Mesendoderm (in vitro differentiated cells): ENCODE results near the gene FBXO45.

ENCODE experiments used
- DNase-seq: peaks from one replicate; pipeline ENCODE4 v3.0.0; 2013
- H2AK5ac ChIP-seq: 2 replicates; pipeline ENCODE4 v1.6.1; 2013; ENCODE audit warnings: low read length, inconsistent platforms
- H2BK120ac ChIP-seq: 2 replicates; pipeline ENCODE4 v1.6.1; 2013; ENCODE audit warnings: low read depth, mild to moderate bottlenecking, low read length, moderate library complexity, mixed read lengths
- H2BK15ac ChIP-seq: replicated peaks from 2 replicates; pipeline ENCODE4 v1.6.1; 2013; ENCODE audit warnings: low read depth, mild to moderate bottlenecking, moderate library complexity
- H2BK5ac ChIP-seq: 2 replicates; pipeline ENCODE4 v1.6.1; 2013; ENCODE audit warnings: low read length, inconsistent platforms
- H3K18ac ChIP-seq: 2 replicates; pipeline ENCODE4 v1.6.1; 2013; ENCODE audit warnings: mild to moderate bottlenecking, low read length, mixed read lengths
- H3K23ac ChIP-seq: one replicate; pipeline ENCODE4 v1.6.1; 2013; ENCODE audit warnings: low read length
- H3K27ac ChIP-seq: 2 replicates; pipeline ENCODE4 v1.5.1; 2013; ENCODE audit warnings: low read depth, mild to moderate bottlenecking, inconsistent platforms, low read length, moderate library complexity
- H3K27me3 ChIP-seq: 2 replicates; pipeline ENCODE4 v1.6.1; 2013; ENCODE audit warnings: low read length, control low read depth, mild to moderate bottlenecking, inconsistent platforms; ENCODE audit not compliant: insufficient read depth, poor library complexity
- H3K36me3 ChIP-seq: 2 replicates; pipeline ENCODE4 v1.6.1; 2013; ENCODE audit warnings: low read length, inconsistent platforms; ENCODE audit not compliant: control insufficient read depth, insufficient read depth
- H3K4ac ChIP-seq: one replicate; pipeline ENCODE4 v1.6.1; 2013; ENCODE audit warnings: low read depth, mild to moderate bottlenecking, low read length, moderate library complexity
- H3K4me1 ChIP-seq: 2 replicates; pipeline ENCODE4 v1.6.1; 2013; ENCODE audit warnings: low read depth, low read length, inconsistent platforms; ENCODE audit not compliant: control insufficient read depth
- H3K4me2 ChIP-seq: 2 replicates; pipeline ENCODE4 v1.6.1; 2013; ENCODE audit warnings: low read length
- H3K4me3 ChIP-seq: 2 replicates; pipeline ENCODE4 v1.5.1; 2013; ENCODE audit warnings: mild to moderate bottlenecking, low read length
- H3K56ac ChIP-seq: one replicate; pipeline ENCODE4 v1.6.1; 2013; ENCODE audit warnings: low read length
- H3K79me1 ChIP-seq: 2 replicates; pipeline ENCODE4 v1.6.1; 2013; ENCODE audit warnings: low read length, inconsistent platforms
- H3K79me2 ChIP-seq: 2 replicates; pipeline ENCODE4 v1.6.1; 2013; ENCODE audit warnings: mild to moderate bottlenecking, low read length; ENCODE audit not compliant: control insufficient read depth, insufficient read depth
- H3K9ac ChIP-seq: 2 replicates; pipeline ENCODE4 v1.6.1; 2013; ENCODE audit warnings: low read length, inconsistent platforms
- H4K5ac ChIP-seq: one replicate; pipeline ENCODE4 v1.6.1; 2013; ENCODE audit warnings: low read length
- H4K8ac ChIP-seq: one replicate; pipeline ENCODE4 v1.6.1; 2013; ENCODE audit warnings: low read depth, mild to moderate bottlenecking, control low read depth, low read length, moderate library complexity
- WGBS: extraction: QIAGEN DNeasy Blood & Tissue Kit; methylation state at CpG from one replicate; pipeline ENCODE4 v1.1.7; 2013; ENCODE audit warnings: low lambda C conversion rate, missing lambda C conversion rate; ENCODE audit not compliant: insufficient coverage; ENCODE audit errors: extremely low coverage; 5-methylcytosine and 5-hydroxymethylcytosine counted together

The FBXO45 gene

DNA sequence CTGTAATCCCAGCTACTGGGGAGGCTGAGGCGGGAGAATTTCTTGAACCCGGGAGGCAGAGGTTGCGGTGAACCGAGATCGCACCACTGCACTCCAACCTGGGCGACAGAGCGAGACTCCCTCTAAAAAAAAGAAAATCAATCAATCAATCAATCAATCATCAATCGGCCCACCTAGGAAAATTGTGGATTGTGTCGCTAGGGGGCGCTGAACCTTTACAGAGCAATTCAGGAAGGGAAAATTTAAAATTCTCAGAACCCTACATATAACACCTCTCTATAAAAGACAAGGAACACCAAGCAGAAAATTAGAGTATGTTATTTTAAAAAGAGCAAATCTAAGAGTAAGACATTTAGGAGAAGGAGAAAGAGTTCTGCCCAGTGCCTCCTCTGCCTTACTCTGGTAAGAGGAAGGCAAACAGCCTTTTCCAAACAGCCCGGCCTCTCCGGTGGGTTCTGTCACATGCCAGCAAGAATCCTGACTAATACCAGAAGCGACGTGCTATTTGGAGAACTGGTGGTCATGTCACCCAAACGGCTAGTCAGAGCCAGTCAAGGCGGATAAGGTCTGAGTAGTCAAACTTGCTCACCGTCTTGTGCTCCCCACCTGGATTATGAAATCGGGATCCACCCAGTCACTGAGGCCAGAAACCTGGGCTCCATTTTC is 31.0 kb upstream of the FBXO45 start:
- H4K8ac ChIP-seq = no peak overlapping the region
- no peaks in the 10 kb centered on the region for H3K36me3 ChIP-seq
- no peak overlapping the region for H4K5ac ChIP-seq
- H2BK120ac ChIP-seq = no peak overlapping the region
- no peak overlapping the region for H3K4me3 ChIP-seq
- no peak overlapping the region for H3K27ac ChIP-seq
- H3K4me1 ChIP-seq = no peaks in the 10 kb centered on the region
- no peak overlapping the region for H3K18ac ChIP-seq
- H3K4me2 ChIP-seq = no peak overlapping the region
- no peaks in the 10 kb centered on the region for H3K79me1 ChIP-seq
- H3K4ac ChIP-seq = no peak overlapping the region
- no CpG with 5 or more reads among the region's 18 CpGs for WGBS
- no peak overlapping the region for H3K9ac ChIP-seq
- H3K56ac ChIP-seq = no peak overlapping the region
- no peak overlapping the region for H2BK15ac ChIP-seq
- no peak overlapping the region for H2AK5ac ChIP-seq
- H3K23ac ChIP-seq = no peak overlapping the region
- no peak overlapping the region for H2BK5ac ChIP-seq
- no peaks in the 10 kb centered on the region for H3K79me2 ChIP-seq
- no peaks in the 10 kb centered on the region for H3K27me3 ChIP-seq
- peak; percentile 13 for DNase-seq

DNA sequence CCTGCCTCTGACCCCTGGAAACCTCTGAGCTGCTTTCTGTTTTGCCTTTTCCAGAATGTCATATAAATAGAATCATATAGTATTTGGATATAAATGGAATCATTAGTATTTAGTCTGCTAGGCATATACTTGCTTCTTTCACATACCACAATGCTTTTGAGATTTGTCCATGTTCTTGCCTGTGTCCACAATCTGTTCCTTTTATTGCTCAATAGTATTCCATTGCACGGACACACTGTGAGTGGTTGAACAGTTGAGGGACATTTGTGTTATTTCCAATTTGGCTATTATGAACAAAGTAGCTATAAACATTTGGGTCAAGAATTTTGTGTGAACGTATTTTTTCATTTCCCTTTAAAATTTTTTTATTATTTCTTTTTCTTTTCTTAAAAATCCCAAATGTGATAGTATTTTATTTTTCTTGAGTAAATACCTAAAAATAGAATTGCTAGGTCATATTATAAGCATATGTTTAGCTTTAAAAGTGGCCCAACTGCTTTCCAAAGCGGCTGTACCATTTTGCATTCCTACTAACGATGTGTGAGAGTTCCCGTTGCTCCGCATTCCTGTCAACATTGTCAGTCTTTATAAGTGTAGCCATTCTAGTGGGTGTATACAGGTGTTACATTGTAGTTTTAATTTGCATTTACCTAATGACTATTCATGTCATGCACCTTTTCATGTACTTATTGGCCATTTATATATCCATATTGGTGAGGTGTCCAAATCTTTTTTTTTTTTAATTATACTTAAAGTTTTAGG is 26.6 kb upstream of the FBXO45 start:
- Histone ChIP-seq H2BK5ac (no peak overlapping the region), H2AK5ac (no peak overlapping the region), H4K8ac (no peak overlapping the region), H3K36me3 (no peaks in the 10 kb centered on the region), H3K27me3 (no peaks in the 10 kb centered on the region), H3K9ac (no peak overlapping the region), H4K5ac (no peak overlapping the region), H3K23ac (no peak overlapping the region), H3K4ac (no peak overlapping the region), H2BK15ac (no peak overlapping the region), H2BK120ac (no peak overlapping the region), H3K79me1 (no peaks in the 10 kb centered on the region), H3K18ac (no peak overlapping the region), H3K4me2 (no peak overlapping the region), H3K27ac (no peak overlapping the region), H3K56ac (no peak overlapping the region), H3K4me1 (no peaks in the 10 kb centered on the region), H3K79me2 (no peaks in the 10 kb centered on the region), H3K4me3 (no peak overlapping the region)
- no CpG with 5 or more reads among the region's 6 CpGs for WGBS
- DNase-seq = peak; percentile 22

DNA sequence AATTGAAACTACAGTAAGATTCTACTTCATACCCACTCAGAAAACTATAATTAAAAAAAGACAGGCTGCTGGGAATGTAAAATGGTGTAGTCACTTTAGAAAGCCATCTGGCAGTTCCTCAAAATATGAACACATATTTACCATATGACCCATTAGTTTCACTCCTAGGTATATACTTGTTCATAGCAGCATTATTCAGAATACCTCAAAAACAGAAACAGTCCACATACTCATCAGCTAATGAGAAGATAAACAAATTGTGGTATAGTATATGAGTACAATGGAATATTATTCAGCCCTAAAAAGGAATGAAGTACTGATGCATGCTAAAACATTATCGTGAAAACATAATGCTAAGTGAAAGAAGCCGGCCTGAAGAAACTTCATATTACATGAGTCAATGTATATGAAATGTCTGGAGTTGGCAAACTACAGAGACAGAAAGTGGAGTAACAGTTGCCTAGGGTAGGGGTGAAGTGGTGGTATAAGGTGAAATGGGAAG is 23.9 kb upstream of the FBXO45 start:
- no CpG with 5 or more reads among the region's 2 CpGs for WGBS
- no peaks in the 10 kb centered on the region for H3K4me1 ChIP-seq
- H2BK5ac ChIP-seq = no peak overlapping the region
- DNase-seq = no peak
- H2AK5ac ChIP-seq = no peak overlapping the region
- no peak overlapping the region for H4K8ac ChIP-seq
- no peak overlapping the region for H3K23ac ChIP-seq
- no peak overlapping the region for H3K4ac ChIP-seq
- H3K79me2 ChIP-seq = no peaks in the 10 kb centered on the region
- no peaks in the 10 kb centered on the region for H3K36me3 ChIP-seq
- no peak overlapping the region for H3K27ac ChIP-seq
- H4K5ac ChIP-seq = no peak overlapping the region
- H3K9ac ChIP-seq = no peak overlapping the region
- no peaks in the 10 kb centered on the region for H3K79me1 ChIP-seq
- H3K27me3 ChIP-seq = no peaks in the 10 kb centered on the region
- H2BK120ac ChIP-seq = no peak overlapping the region
- no peak overlapping the region for H3K18ac ChIP-seq
- H3K4me3 ChIP-seq = no peak overlapping the region
- H2BK15ac ChIP-seq = no peak overlapping the region
- no peak overlapping the region for H3K4me2 ChIP-seq
- no peak overlapping the region for H3K56ac ChIP-seq

DNA sequence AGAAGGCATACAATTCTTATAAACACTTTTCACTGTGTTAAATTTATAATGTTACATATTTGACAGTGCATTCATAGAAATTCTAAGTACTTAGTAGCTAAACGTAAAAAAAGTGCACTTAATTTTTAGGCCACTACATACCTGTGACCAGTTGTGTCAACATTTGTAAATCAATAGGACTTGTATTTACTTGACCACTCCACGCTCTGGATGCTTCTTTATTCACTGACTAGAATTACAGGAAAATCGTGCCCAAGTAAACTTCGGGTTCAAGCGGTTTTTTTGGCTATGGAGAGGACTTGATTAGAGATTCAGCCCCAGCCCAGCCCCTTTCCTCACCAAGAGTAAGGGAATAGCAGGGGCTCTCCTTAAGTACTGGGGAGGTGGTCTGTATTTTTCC is 21.9 kb upstream of the FBXO45 start:
- H3K79me1 ChIP-seq = no peaks in the 10 kb centered on the region
- H2BK5ac ChIP-seq = no peak overlapping the region
- WGBS = no CpG with 5 or more reads among the region's 5 CpGs
- no peak for DNase-seq
- H3K36me3 ChIP-seq = no peaks in the 10 kb centered on the region
- no peak overlapping the region for H2BK120ac ChIP-seq
- no peak overlapping the region for H2AK5ac ChIP-seq
- H3K56ac ChIP-seq = no peak overlapping the region
- no peaks in the 10 kb centered on the region for H3K4me1 ChIP-seq
- H3K27ac ChIP-seq = no peak overlapping the region
- no peak overlapping the region for H3K4me2 ChIP-seq
- no peaks in the 10 kb centered on the region for H3K79me2 ChIP-seq
- H3K23ac ChIP-seq = no peak overlapping the region
- H2BK15ac ChIP-seq = no peak overlapping the region
- H3K4ac ChIP-seq = no peak overlapping the region
- no peak overlapping the region for H4K5ac ChIP-seq
- H4K8ac ChIP-seq = no peak overlapping the region
- H3K9ac ChIP-seq = no peak overlapping the region
- H3K4me3 ChIP-seq = no peak overlapping the region
- H3K18ac ChIP-seq = no peak overlapping the region
- H3K27me3 ChIP-seq = no peaks in the 10 kb centered on the region

DNA sequence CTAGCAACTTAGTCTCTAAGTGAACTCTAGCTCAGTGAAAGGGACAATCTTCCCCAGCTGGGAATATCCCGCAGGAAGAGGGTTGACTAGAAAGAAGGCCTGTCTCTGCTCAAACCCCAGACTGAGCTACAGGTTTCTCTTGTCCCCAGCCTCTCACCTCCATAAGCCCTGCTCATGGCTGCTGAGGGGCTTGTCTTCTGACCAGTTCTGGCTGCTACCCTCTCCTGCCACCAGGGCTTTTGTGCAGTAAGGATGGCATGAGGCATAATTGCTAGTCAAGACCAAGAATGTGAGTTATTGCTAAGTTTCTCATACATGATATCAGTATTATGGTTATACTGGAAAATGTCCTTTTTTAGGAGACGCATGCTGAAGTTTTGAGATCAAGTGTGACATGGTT is 21.4 kb upstream of the FBXO45 start:
- Histone ChIP-seq H2BK120ac (no peak overlapping the region), H3K18ac (no peak overlapping the region), H4K5ac (no peak overlapping the region), H3K79me2 (no peaks in the 10 kb centered on the region), H3K4me3 (no peak overlapping the region), H3K9ac (no peak overlapping the region), H2BK15ac (no peak overlapping the region), H3K27me3 (no peaks in the 10 kb centered on the region), H4K8ac (no peak overlapping the region), H3K4me2 (no peak overlapping the region), H2AK5ac (no peak overlapping the region), H3K56ac (no peak overlapping the region), H3K4me1 (no peaks in the 10 kb centered on the region), H3K79me1 (no peaks in the 10 kb centered on the region), H3K23ac (no peak overlapping the region), H3K4ac (no peak overlapping the region), H3K27ac (no peak overlapping the region), H2BK5ac (no peak overlapping the region), H3K36me3 (no peaks in the 10 kb centered on the region)
- no peak for DNase-seq
- no CpG with 5 or more reads among the region's 2 CpGs for WGBS
